ENCODE measurements around the gene C5orf63.

GRCh38 chr5:127076315-127077129 lies 3.2 kb upstream of the C5orf63 start:
- no peak for TF ChIP-seq CTCF (optimal IDR thresholded peaks at IDR 0.05 in 1 of 3, IDR thresholded peaks at IDR 0.05 in 1 of 3, conservative IDR thresholded peaks at IDR 0.05 in 1 of 3; ENCODE audit: extremely low read depth in 1 of 3, insufficient read depth in 2 of 3, low read length in 3 of 3)
- TF ChIP-seq EZH2 (IDR thresholded peaks at IDR 0.05; ENCODE audit: low read length): no peak
